Activated naive CD4-positive, alpha-beta T cell treated with anti-CD3 and anti-CD28 coated beads, Interleukin-2, amount 10 ng/mL, durations not matched to agents 7 days and 5 days (primary cell): ENCODE data around the gene AP1M2.
"Not testable (repeated sequence)": the region's sequence is repeated elsewhere in the genome, so short reads cannot be mapped to it uniquely, and the experiment has no call there.

Experiments used
- CTCF ChIA-PET: fragments of 350-600 bp; sonication (Branson Sonifier 250); formaldehyde crosslinking; loops from one replicate; lab custom pipeline; 2021; ENCODE audit warnings: antibody characterized with exemption; lab: Charles Lee
- DNase-seq: peaks from one replicate; pipeline ENCODE4 v3.0.0-alpha.2; 2020
- H3K27ac Mint-ChIP-seq: one replicate; pipeline ENCODE4 v1.8.0; 2021; ENCODE audit warnings: mild to moderate bottlenecking, moderate library complexity, mixed read lengths
- H3K27me3 Mint-ChIP-seq: one replicate; pipeline ENCODE4 v1.8.0; 2021; ENCODE audit warnings: mild to moderate bottlenecking, mixed read lengths
- H3K36me3 Mint-ChIP-seq: one replicate; pipeline ENCODE4 v1.8.0; 2021; ENCODE audit warnings: mixed read lengths
- H3K4me1 Mint-ChIP-seq: one replicate; pipeline ENCODE4 v1.8.0; 2021; ENCODE audit warnings: mixed read lengths
- H3K4me3 Mint-ChIP-seq: one replicate; pipeline ENCODE4 v1.8.0; 2021; ENCODE audit warnings: mild to moderate bottlenecking, moderate library complexity, mixed read lengths
- H3K9me3 Mint-ChIP-seq: one replicate; pipeline ENCODE4 v1.8.0; 2021; ENCODE audit warnings: mixed read lengths

Gene AP1M2

GRCh38 chr19:10532457-10532856 is 54.7 kb downstream of the AP1M2 start:
- Mint-ChIP-seq H3K4me3 (no peak overlapping the region), H3K9me3 (no peaks in the 10 kb centered on the region), H3K4me1 (no peaks in the 10 kb centered on the region), H3K27me3 (peaks cover 65% of the 10 kb centered on the region), H3K36me3 (no peaks in the 10 kb centered on the region), H3K27ac (no peak overlapping the region)
- CTCF ChIA-PET, result no interaction called here
- no peak for DNase-seq

GRCh38 chr19:10526887-10527286 is 60.2 kb downstream of the AP1M2 start:
- H3K4me1 Mint-ChIP-seq, CTCF ChIA-PET, H3K9me3 Mint-ChIP-seq, H3K4me3 Mint-ChIP-seq, H3K36me3 Mint-ChIP-seq, DNase-seq, H3K27ac Mint-ChIP-seq: not testable (repeated sequence)
- peaks cover 53% of the 10 kb centered on the region for H3K27me3 Mint-ChIP-seq

- Mint-ChIP-seq H3K4me1 (no peaks in the 10 kb centered on the region), H3K36me3 (no peaks in the 10 kb centered on the region), H3K4me3 (no peak overlapping the region), H3K9me3 (no peaks in the 10 kb centered on the region), H3K27ac (no peak overlapping the region), H3K27me3 (peaks cover 66% of the 10 kb centered on the region)
- CTCF ChIA-PET, result interaction anchor here (1.0 kb wide), 1 partner anchor 13 kb away, joined by 4 read pairs; no protein-coding TSS in a partner anchor
- DNase-seq, result no peak
Measured at GRCh38 chr19:10525636-10526035, 61.5 kb downstream of the AP1M2 start.

- Mint-ChIP-seq H3K27ac (no peak overlapping the region), H3K36me3 (no peaks in the 10 kb centered on the region), H3K4me3 (no peak overlapping the region), H3K4me1 (peaks cover 14% of the 10 kb centered on the region), H3K27me3 (peaks cover 78% of the 10 kb centered on the region), H3K9me3 (no peaks in the 10 kb centered on the region)
- DNase-seq, result no peak
- CTCF ChIA-PET, result interaction anchor here (0.5 to 2.2 kb wide), 2 partner anchors 14 to 52 kb away, joined by 3 to 4 read pairs; no protein-coding TSS in a partner anchor
Measured at GRCh38 chr19:10523135-10523636, 63.9 kb downstream of the AP1M2 start.
